8988T (cell line): ENCODE results near the gene RBM8A.

Experiments
- DNase-seq: peaks from one replicate; pipeline ENCODE4 v3.0.0; 2011

RBM8A gene

DNA sequence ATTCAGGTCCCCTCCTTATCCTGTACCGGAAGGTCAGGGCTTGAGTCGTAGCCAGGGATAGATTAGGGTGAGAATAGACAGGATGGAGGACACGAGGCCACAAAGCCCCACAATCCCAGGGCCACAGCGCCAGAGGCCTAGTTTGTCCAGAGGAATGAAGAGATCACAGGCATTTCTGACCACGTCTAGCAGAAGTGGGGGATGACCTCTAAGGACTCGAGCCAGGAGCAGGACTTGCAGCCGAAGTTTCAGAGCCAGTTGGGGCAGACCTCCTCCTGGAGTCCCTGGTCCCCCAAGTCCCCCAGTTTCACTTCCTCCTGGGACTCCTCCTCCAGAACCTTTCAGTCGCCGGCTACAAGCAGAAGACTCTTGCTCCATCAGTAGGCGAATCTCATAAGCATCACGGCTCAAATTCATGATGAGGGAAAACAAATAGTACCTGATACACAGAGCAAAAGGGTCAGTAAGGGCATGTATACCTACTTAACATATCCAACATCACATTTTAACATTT lies 15.1 kb downstream of the RBM8A start:
- no peak for DNase-seq

GRCh38 chr1:145908653-145909052 lies 18.6 kb downstream of the RBM8A start:
- DNase-seq: no peak

DNA sequence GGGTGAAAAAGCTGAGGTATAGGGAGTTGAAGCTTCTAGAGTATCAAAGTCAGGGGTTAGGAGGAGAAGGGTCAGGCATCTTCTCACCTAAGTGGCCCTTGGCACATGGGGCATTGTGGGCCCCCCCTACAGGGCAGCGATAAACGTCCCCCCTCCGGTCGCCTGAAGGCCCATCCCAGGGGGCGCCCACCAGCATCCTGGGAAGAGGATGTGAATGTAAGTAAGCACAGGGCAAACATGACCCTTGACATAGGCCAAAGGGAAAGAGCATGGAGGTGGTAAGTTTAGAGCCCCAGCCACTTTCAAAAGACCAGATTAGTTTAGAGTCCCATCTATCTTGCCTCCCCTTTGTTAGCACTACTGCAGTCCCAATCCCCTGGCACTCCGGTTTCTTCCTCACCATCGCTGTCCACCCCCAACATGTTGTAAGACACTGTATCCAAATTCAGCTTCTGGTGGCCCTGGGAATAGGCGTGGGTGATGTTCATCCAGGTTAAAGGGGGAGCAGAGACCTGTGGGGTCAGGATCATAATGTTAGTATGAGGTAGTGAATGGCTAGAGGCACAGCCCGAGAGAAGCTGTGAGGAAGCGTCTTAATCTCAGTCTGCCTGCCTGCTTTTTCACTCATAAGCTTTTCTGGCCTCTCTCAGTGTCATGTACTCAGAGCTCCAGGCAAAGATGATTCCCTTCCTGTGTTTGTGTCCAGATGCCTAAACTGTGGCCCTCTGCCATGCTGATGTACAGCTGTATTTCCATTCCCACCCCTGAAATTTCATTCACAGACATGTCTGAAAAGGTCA lies 20.1 kb downstream of the RBM8A start:
- DNase-seq: no peak

GRCh38 chr1:145901312-145902021 lies 25.8 kb downstream of the RBM8A start:
- no peak for DNase-seq

GRCh38 chr1:145898756-145899155 lies 28.5 kb downstream of the RBM8A start:
- no peak for DNase-seq

DNA sequence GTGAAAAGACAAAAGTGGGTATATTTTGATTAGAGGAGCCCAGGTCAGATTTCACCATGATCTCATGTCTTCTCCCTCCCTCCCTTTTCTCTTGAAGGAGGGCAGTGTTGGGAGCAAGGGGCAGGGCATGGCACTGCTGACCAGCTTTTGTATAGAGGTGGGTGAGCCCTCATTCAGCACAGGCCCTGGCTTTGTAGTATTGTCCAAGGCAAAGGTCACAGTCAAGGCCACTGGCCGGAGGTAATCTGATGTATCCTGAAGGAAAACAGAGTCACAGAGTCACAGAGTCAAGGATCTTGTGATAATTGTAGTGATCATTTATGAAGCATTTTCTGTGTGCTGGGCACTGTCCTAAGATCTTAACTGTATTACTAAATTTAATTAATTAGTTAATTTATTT lies 29.3 kb downstream of the RBM8A start:
- no peak for DNase-seq

GRCh38 chr1:145895471-145895870 lies 31.8 kb downstream of the RBM8A start:
- DNase-seq: no peak

GRCh38 chr1:145893306-145894055 lies 33.8 kb downstream of the RBM8A start:
- no peak for DNase-seq

DNA sequence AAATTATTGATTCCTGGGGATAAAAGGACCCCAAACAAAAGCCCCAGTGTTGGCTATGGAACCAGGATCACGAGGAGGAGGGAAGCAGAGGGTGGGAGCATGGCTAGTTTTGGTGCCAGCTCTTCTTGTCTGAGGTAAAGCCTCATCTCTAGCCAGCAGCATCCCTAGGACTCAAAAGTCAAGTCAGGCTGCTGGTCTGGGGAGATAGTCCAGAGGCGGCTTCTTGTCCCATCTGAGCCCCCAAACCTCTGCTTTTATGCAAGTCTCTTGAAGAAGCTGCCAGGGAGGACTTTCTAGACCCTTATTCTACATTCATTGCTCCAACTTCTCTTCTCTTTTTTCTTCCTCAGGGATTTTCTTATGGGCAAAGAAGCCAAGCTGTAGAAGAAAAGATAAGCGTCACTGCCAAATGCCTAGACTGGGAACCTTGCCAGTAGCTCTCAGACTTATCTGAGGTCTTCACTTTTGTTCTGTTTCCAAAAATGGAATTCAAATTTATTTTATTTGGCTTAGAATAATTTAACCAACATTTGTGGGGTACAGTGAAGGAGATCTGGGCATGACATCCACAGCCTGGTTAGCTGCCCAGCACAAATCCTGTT lies 34.7 kb downstream of the RBM8A start:
- no peak for DNase-seq

DNA sequence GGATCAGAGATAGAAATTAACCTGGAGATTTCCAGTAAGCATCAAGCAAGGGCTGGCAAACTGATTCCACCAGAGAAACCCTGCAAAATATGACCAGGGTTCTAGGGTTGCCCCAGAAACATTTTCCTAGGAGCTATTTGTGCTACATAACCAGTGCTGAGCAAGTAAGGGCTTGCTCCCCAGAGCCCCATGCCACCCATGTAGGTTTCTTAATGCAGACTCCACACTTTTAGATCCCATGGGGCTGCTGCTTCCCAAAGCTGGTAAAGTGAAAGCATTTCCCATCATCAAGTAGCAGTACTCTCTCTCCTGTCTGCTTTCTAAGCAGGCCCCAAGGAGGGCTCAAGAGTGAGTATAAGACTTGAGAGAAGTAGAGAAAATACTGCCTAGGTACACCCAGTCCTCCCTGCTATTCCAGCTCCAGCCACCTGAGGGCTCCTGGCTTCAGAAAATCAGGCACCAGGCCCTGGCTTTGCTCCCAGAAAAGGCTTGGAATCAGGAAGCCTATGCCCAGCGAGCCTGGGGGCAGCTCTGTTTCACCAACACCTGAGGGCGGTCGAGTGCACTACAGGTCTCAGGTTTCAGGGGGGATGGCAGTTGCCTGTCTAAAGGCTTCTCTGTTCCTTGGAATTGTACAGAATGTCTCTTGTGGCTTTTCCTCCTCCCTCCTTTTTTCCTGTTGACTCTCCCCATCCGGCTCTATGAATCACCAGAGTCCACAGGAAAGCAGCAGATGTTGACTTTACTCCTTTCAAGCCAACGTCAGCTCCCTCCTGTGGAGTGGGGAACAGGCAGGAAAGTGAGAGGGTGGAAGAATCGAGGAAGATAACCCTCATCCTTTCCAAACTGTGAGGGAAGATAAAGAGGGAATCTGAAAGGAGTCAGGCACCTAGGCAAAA lies 35.4 kb downstream of the RBM8A start:
- peak; percentile 83 for DNase-seq

GRCh38 chr1:145891143-145891542 lies 36.1 kb downstream of the RBM8A start:
- DNase-seq: no peak

DNA sequence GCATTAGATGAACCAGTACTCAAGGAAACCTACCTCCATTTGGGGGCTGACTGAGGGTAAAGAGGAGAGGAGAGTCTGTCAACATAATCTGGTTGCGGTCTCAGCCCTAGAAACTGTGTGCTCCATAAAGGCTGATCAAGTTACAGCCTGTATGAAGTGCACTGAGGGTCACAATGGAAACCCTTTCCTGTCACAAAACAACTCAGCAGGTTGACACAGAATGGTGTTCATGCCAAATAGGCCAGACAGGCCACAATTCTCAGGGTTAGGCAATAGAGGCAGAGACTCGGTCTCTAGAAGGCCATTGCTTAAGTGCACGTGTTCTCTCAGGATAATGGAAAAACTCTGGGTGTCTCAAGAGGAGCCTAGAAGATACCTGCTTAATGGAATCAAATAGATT lies 37.6 kb downstream of the RBM8A start:
- no peak for DNase-seq

GRCh38 chr1:145887631-145888030 lies 39.7 kb downstream of the RBM8A start:
- DNase-seq: no peak

DNA sequence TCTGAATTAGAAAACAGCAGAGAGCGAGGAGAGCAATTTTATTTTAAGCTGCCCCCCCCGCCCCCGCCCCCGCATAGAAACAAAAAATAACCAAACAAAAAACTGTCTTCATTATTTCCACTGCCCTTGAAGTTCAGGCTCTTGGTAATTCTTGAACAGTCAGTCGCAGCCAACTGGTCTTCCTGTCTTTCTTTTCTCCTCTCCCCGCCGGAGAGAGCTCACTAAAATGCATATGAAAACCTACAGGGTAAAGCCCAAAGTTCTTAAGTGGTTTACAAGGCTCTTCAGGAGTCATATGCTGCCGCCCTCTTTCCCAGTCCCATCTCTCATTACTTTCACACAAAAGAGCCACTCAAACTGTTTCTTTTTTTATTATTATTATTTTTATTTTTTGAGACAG lies 40.5 kb downstream of the RBM8A start:
- no peak for DNase-seq

- no peak for DNase-seq
These were observed 40.9 kb downstream of the RBM8A start for GRCh38 chr1:145886390-145886789.

DNA sequence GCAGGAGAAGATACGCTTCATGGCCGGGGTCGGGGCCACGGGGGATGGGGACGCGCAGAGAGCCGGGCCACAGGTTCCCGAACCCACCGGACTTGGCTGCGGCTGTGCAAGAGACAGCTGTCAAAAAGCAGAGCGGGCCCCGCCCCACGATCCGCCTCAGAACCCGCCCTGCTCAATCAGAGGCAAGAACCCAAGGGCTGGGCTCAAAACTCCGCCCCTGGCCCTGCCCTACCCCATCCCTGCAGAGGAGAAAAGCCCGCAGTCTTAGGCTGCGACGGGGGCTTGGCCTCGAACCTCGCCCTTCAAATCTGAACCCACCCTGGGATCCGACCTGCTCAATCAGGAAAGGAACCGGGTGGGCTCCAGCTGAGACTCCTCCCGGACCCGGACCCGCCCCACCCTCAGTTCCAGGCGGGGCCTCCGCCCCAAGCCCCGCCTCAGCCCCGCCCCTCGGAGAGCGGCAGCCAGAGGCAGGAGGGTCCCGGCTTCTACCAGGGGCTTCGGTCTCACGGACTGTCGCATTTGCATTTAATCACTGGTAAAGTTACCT lies 41.5 kb downstream of the RBM8A start, which contains the start of gene ANKRD35:
TSS of gene ANKRD35 (minus strand) at position 129 of the 550 bp plus-strand sequence. CDS start at position 21, 108 bp downstream.
- peak; percentile 94 for DNase-seq

- no peak for DNase-seq
These were observed 42.6 kb downstream of the RBM8A start for GRCh38 chr1:145884675-145885074.

DNA sequence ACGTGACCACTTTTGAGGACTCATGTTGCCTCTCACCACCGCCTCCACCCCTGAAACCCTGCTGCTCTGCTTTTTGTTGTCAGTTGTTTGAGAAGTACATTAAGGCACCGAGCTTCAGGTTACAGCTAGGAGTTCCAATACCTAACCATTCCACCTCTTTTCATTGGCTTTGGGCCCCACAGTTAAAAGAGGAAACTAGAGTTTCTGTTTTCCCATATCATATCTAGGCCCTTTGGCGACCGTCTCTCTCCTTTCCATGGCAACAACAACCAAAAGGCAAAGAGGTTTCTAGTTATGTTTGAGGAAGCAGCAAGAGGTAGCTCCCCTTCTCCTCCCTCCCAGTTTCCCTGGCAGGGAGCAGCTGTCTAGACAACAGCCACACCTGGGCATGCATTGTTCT lies 47.5 kb downstream of the RBM8A start:
- DNase-seq: no peak

GRCh38 chr1:145878724-145879123 lies 48.6 kb downstream of the RBM8A start:
- no peak for DNase-seq

DNA sequence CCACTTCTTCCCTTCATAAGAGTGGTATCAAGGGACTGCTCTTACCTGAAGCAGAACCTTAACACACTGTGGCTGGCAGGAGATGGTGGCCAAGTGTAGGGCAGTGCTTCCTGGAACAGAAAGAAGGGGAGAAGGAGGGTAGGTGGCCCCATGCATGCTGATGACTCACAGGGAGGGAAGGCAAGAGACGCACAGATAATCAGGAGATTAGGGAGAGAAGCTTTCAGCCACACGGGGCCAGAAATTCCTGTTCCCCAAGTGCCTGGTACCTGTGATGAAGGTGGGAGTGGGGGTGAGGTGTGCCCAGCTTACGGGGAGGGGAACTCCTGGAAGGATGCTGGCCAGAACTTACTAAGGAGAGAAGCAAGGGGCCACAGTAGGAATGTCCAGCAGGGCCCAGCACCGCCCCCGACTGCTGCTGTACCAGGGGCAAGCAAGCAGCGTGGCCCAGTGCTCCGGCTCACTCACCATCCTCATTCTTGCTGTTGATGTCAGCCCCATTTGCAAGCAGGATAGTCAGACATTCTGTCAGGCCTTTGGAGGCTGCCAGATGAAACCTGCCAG lies 49.3 kb downstream of the RBM8A start:
- no peak for DNase-seq

DNA sequence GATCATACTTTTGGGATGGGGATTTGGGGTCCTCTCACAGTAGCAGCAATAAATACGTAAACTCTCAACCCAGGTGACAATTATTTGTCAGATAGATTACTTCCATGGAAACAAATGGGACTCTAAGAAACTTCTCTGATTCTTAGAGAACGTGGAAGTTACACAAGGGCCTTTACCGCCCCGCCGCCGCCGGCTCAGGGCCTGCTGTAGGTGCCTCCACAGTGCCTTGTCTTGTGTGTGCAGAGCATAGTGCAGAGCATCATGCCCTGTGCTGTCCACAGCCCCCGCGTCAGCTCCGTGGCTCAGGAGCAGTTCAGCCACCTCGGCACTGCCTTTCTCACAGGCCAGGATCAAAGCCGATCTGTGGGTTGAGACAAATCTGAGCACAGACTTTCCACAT lies 52.6 kb downstream of the RBM8A start:
- DNase-seq: no peak
